SU-DHL-6 (cell line): Measurements from ENCODE around the gene PRPF31.

Experiments used
- CTCF ChIP-seq: fragments of 200-600 bp; sonication (generic); IDR thresholded peaks from one replicate; pipeline ENCODE4 v1.5.1; 2017; ENCODE audit warnings: antibody characterized with exemption, mild to moderate bottlenecking, low read length, moderate library complexity; ENCODE audit not compliant: insufficient read depth, poor library complexity, severe bottlenecking
- EZH2phosphoT487 ChIP-seq: fragments of 200-600 bp; sonication (generic), shearing (Covaris generic); conservative IDR thresholded peaks from 2 replicates; pipeline ENCODE4 v1.6.1; 2018; ENCODE audit warnings: mild to moderate bottlenecking, antibody characterized with exemption, low read length, moderate library complexity, mixed read lengths

DNA sequence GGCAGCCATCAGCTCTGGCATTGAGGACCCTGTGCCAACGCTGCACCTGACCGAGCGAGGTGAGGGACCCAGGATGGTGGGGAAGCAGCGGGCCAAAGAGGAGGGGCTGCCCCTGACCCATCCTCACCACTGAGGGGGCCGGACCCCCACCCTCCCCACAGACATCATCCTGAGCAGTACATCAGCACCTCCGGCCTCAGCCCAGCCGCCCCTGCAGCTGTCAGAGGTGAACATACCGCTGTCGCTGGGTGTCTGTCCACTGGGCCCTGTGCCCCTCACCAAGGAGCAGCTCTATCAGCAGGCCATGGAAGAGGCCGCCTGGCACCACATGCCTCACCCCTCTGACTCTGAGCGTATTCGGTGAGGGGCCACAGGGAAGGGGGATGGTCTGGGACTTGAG is 36.7 kb downstream of the PRPF31 start:
- no peak for TF ChIP-seq CTCF
- no peak for TF ChIP-seq EZH2phosphoT487
